ENCODE results near the gene GH1. TPM values are rescaled to one million over a fixed set of nuclear protein-coding genes. Genes with fewer than 3 reads are reported as not detected.
"Not testable (repeated sequence)": the region's sequence is repeated elsewhere in the genome, so short reads cannot be mapped to it uniquely, and the experiment has no call there.

The GH1 gene
- total and polyA plus RNA-seq, 2 of the 13 experiments (the other 11 are each of a cell fraction or from before 2014, with no cell fraction given) = not detected

GRCh38 chr17:63907161-63907778, 11.4 kb downstream of the GH1 start:
- in situ Hi-C loops (cut with HindIII; ENCODE audit: extremely low pct_ligation_motif_present, low pct_unique_long_range_greater_than_20kb); FAIRE-seq; H3K27ac ChIP-seq (ENCODE audit: extremely low read length, insufficient read depth, low read length); H3K4me1 ChIP-seq (ENCODE audit: insufficient read depth, low read length); H3K4me2 ChIP-seq (ENCODE audit: low read depth, low read length); CTCF ChIA-PET (ENCODE audit: low intra/inter-chr PET ratio, low total read pairs); DNase-seq (ENCODE audit: low spot score); H3K4me3 ChIP-seq (replicated peaks in 1 of 3; ENCODE audit: insufficient read depth in 1 of 3, low read depth in 2 of 3, low read length in 3 of 3); intact Hi-C loops (cut with micrococcal nuclease; ENCODE audit: unreplicated experiment); H3K36me3 ChIP-seq (replicated peaks in 1 of 2; ENCODE audit: control insufficient read depth in 1 of 2, insufficient read depth in 2 of 2, low read length in 2 of 2); H2AFZ ChIP-seq (ENCODE audit: low read length); BruUV-seq (replicated peaks); H3K9ac ChIP-seq (ENCODE audit: insufficient read depth, low read depth, low read length); H3K79me2 ChIP-seq (ENCODE audit: insufficient read depth, low read length); H4K20me1 ChIP-seq (ENCODE audit: insufficient read depth, low read length); H3K9me3 ChIP-seq (ENCODE audit: low read length); POLR2A ChIA-PET: not testable (repeated sequence)
- ATAC-seq = peak; percentile 67; the same call in 2 of the 3 replicates
- H3K27me3 ChIP-seq (ENCODE audit: control insufficient read depth in 1 of 2, insufficient read depth in 2 of 2, low read length in 2 of 2) = peaks cover 4 to 26% of the 10 kb centered on the region in 2 experiments; a peak in 3 of 5 replicates
- TF ChIP-seq CTCF (CRISPR knock-in tag; IDR thresholded peaks at IDR 0.05) = peak; percentile 21
- WGBS (ENCODE audit: low lambda C conversion rate) = 10% methylated on average over 12 of the region's 12 CpGs

- H3K4me1 ChIP-seq (ENCODE audit: insufficient read depth, low read length); H3K27ac ChIP-seq (ENCODE audit: extremely low read length, insufficient read depth, low read length); H4K20me1 ChIP-seq (ENCODE audit: insufficient read depth, low read length); in situ Hi-C loops (cut with HindIII; ENCODE audit: extremely low pct_ligation_motif_present, low pct_unique_long_range_greater_than_20kb); FAIRE-seq; ATAC-seq; H3K9me3 ChIP-seq (ENCODE audit: low read length); H3K79me2 ChIP-seq (ENCODE audit: insufficient read depth, low read length); POLR2A ChIA-PET; intact Hi-C loops (cut with micrococcal nuclease; ENCODE audit: unreplicated experiment); H3K4me3 ChIP-seq (replicated peaks in 1 of 3; ENCODE audit: insufficient read depth in 1 of 3, low read depth in 2 of 3, low read length in 3 of 3); CTCF ChIA-PET (ENCODE audit: low intra/inter-chr PET ratio, low total read pairs); H3K4me2 ChIP-seq (ENCODE audit: low read depth, low read length); H3K9ac ChIP-seq (ENCODE audit: insufficient read depth, low read depth, low read length); DNase-seq (ENCODE audit: low spot score); H2AFZ ChIP-seq (ENCODE audit: low read length); H3K36me3 ChIP-seq (replicated peaks in 1 of 2; ENCODE audit: control insufficient read depth in 1 of 2, insufficient read depth in 2 of 2, low read length in 2 of 2); BruUV-seq (replicated peaks): not testable (repeated sequence)
- H3K27me3 ChIP-seq (ENCODE audit: control insufficient read depth in 1 of 2, insufficient read depth in 2 of 2, low read length in 2 of 2) = peaks cover 3 to 10% of the 10 kb centered on the region in 2 experiments; a peak in 3 of 5 replicates
- WGBS (ENCODE audit: low lambda C conversion rate) = 28% methylated on average over 8 of the region's 8 CpGs
Measured at GRCh38 chr17:63904796-63905195, 13.8 kb downstream of the GH1 start.

Measured in HepG2 (cell line).